ENCODE measurements around the gene OXNAD1.

DNA sequence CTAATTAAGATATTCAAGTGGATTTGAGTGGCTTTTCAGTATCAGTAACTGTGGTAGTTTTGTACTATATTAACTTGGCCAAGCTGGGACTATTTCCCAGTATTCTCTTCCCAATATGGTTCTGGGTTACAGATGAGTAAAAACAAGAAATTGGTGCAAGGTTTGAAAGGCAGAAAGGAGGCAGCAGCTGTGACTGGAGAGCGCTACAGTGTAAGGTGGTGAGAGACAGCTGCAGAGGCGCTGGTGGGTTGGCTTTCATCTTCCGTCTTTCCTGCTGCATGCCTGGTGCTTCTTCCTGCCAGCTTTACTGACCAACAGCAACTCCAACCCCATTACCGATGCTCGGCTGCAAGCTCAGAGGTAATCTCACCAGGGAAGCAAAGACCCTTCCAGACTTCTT is 10.1 kb upstream of the OXNAD1 start:
- TF ChIP-seq EZH2 (IDR thresholded peaks at IDR 0.05; ENCODE audit: insufficient read depth, poor library complexity, severe bottlenecking) (no peak), EZH2phosphoT487 (IDR thresholded peaks at IDR 0.05; ENCODE audit: insufficient read depth, low read depth) (no peak)

Data from GM23248 (cell line).